Activated naive CD4-positive, alpha-beta T cell treated with anti-CD3 and anti-CD28 coated beads, Interleukin-2, amount 50 U/mL, for 16 hours (primary cell): ENCODE measurements around the gene CADPS2.
"Not testable (repeated sequence)": the region's sequence is repeated elsewhere in the genome, so short reads cannot be mapped to it uniquely, and the experiment has no call there.

ENCODE experiments used
- DNase-seq: peaks from one replicate; pipeline ENCODE4 v3.0.0-alpha.2; 2020

CADPS2 gene

DNA sequence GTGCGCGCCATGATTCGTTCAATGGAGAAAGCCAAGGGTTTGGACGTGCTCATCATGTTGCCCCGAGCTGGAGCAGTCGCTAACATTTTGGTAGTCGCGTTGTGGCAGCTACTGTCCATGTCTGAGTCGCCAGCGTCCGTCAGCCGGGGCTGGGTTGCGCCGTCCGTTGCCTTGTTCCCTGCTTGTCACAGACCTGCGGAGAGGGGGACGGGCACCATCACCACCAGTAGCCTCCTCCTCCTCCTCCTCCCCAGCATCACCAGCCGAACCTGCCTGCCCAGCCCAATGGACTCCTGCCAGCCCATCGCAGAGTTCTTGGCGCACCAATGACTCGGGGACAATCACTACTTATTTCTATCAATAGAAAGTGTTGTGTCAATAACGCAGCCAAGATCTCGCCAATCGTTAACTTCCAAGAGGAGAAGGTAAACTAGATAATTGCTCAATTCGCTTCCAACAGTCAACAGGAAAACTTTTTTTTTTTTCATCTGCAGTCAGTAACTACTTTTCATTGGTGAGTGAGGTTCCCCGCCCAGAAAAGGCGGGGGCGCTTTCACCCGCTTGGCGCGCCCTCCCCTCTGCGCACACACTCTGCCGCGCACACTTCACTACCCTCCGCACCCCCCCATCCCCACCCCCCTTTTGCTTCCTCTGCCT lies 581.8 kb downstream of the CADPS2 start, which contains the start of gene FEZF1:
FEZF1 (minus strand) TSS at position 432 of the 657 bp plus-strand sequence; CDS start at position 119, 313 bp downstream.
- no peak for DNase-seq

DNA sequence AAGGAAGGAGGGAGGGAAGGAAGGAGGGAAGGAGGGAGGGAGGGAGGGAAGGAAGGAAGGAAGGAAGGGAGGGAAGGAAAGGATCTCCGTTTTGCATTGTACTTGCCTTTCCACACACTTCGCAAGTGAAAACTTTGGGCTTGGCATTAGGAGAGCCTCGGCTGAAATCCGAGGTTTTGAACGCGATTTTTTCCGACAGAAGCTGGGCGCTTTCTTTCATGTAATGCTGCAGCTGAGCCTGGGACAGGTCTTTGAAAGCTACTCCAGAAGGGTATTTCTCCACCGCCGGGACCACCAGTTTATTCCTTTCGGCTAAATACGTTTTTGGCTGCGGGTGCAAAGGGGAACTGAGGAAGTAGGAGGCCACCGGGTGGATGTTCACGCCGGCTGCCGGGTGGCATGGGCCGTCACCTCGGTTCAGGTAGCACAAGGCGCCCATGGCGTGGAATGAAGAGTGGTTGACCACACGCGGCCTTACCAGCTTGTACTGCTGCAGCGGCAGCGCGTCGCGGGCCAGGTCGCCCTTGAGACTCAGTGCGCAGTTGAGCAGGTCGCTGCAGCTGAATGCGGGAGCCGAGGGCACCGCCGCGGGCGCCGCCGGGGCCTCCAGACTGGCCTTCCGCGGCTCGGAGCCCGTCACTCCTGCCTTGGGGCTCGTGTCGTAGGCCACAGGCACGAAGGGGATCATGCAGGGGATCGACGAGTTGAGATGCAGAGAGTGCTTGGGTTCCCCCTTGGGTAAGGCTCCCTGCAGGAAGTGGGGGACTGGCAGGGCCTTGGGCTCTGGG lies 582.5 kb downstream of the CADPS2 start:
- DNase-seq: no peak

DNA sequence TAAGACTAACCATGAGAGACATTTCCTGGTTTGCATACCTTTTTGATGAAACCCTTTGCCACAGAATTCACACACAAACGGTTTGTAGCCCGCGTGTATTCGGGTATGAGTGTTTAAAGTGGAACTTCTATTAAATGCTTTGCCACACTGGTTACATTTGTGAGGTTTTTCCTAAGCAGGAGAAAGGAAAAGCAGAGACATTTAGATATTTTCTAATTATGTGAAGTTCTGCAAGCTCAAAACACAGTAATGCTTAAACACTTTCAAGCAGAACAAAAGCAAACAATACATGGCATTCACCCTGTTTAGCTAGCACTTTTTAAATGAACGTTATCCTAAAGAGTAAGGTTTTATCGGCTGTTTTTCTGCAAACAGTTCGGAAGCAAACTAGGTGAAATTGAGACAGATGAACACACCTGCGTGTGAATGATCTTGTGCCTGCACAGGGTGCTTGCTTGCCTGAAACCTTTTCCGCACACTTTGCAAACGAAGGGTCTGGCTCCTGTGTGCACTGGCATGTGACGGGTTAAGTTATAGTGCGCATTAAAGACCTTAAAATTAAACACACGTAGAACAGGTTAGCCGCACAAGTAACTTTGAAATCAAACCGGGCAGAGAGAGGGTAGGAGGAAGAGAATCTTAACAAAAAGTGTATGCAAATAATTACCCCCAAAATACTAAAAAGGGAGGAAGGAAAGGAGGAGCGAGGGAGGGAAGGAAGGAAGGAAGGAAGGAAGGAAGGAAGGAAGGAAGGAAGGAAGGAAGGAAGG lies 583.3 kb downstream of the CADPS2 start:
- DNase-seq: no peak

DNA sequence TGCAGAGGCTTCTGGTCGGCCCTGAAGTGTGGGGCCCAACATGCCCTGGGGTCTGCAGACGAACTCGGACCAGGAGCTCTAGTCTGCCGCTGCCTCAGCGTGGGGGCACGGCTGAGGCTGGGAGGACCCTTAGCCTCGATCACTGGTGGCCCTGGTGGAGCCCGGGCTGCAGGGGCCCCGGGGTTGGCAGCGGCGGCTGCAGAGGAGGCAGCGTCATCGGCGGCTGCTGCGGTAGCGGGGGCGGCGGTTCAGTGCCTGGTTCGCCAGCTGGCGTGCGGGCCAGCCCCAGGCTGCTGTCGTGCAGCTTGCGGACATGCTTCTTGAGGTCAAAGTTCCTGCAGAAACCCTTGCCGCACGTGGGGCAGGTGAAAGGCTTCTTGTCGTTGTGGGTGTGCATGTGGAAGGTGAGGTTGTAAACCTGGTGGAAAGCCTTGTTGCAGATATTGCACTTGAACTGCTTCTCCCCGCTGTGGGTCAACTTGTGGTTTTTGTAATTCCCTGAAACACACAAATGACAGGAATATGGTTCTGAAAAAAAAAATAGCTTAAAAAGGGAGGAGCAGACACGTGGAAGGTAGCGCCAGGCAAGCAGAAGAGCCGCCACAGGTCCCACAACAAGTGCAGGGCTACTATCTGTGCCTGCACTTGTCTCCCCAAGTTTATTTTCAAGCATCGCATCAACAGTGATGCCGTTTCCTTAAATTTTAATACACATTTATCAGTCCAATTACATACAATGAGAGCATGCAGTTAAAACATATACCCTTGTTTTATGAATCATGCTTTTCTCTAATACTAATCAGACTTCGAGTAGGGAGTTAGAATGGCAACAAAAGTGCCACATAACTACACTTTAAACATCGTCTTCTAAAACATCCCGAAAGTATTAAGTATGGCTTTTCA lies 584.2 kb downstream of the CADPS2 start:
- no peak for DNase-seq

DNA sequence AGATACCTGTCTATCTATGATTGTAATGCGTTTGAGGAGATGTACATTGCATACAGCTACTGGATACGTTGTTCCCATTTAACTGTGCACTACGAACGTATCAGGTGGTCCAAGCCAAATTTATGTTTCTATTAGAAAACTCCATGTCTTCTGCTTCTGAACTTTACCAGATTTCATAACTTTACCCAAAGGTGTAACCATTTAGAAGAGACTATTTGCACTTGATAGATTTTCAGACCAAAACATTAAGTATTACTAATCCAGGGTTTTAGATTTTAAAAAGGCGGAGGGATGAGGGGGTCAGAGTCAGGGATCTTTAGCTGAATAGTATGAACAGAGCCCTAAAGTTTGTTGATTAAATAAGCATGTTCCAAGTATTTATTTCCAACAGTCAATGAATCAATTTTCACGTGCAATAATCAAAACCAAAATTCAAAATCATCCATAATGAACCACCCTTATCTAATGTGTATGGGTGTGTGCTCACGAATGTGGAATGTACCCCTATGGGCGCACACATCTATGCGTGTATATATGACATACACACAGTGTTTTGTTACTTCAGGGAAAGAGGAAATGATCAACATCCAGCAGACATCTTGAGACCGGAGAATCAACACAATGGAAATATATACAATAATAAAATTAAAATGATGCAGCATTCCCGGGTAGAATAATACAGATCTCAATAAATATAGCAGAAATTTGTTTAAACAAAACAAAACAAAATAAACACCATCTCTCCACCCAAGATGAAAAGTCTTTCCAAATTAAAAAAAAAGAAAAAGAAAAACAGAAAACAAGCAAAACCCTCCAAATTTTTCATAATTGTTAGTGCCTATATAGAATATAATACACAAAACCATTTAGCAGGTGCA lies 585.1 kb downstream of the CADPS2 start:
- DNase-seq: no peak

DNA sequence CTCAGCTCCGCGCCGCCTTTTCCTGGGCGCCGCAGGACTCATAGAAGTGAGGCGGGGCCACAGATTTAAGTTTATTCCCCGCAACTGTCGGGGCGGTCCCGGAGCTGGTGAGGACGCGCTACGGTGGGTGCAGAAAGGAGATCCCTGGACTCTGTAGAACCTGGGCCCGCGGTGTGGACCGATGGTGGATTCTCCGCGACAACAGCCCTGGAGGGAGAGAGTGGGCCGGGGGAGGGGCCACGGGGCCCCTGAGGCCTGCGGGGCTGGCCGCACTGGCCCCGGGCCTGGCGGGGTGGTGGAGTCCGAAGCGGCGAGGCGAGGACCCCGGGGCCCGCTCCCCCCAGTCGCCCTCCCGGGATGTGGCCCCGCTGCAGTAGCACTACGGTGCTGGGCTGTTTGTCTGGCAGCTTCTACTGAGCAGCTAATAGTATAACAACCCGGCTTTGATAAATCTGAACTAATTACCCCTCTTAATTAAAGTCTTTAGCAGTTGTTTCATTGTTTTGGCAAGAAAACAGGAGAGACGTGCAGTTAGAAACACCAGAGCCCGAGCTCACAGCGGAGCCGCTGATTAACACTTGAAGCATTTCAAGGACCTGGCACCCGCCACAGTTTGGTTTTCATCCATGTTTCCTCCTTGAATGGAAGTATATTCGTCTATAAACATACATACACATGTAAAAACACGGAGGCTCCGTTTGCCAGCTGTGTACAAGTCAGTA lies 585.9 kb downstream of the CADPS2 start:
- no peak for DNase-seq

DNA sequence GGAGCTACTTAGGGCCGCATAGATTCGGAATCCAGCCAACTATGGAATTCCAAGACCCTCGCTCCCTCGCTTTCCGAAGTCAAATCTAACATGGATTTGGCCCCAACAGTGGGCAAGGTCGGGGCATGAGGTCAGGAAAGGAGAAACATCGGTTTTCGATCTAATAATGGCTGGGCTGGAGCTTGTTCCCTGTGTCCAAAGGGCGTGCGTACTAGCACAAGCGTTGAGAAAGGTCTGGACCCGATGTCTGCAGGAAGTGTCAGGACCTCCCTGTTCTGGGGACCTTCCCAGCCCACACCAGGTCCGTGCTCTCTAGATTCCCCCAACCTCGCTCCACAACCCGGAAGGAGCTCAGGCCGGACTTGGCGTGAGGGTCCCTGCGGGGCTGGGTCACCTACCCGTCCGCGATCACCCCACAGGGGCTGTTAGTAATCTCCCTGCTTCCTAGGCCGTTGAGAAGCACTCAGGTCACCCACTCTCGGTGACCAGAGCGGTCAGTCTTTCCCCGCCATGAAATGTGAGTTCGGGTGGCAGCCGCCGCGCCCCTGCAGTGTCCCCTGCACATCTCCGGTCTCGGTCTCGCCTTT lies 586.5 kb downstream of the CADPS2 start:
- DNase-seq: no peak

DNA sequence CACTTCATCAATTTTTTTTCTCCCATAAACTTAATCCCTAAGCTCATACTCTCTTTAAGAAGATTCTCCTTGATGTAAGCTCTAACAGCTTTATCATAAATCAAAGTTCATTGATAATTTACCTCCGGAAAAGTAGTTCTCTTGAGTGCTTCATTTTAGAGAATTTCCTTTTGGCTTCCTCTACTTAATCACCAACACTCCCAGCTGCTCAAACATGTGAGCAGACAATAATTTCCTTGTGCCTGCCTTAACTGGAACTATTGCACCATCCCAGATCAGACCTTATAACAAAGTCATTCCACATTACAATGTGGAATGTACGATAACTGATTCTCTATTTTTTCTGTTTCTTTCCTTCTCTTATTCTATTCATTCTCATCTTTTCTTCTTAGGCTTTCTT lies 587.6 kb downstream of the CADPS2 start:
- DNase-seq: no peak

DNA sequence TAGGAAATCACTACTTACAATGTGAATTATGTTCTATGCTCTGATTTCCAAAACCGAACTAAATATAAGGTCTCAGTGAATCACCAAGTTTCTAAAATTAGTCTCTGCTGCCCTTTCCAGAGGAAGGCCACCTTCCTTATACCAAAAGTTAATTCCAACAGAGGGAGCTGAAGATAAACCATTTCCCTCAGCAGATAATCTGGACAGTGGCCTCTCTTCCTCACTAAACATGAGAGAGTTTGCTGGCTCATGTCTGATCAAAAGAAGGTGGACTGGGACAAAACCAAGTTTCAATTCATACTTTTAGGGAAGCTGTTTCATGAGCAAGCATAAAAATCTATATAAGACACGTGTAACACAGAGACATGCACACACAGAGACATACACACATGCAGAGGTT lies 588.1 kb downstream of the CADPS2 start:
- no peak for DNase-seq

DNA sequence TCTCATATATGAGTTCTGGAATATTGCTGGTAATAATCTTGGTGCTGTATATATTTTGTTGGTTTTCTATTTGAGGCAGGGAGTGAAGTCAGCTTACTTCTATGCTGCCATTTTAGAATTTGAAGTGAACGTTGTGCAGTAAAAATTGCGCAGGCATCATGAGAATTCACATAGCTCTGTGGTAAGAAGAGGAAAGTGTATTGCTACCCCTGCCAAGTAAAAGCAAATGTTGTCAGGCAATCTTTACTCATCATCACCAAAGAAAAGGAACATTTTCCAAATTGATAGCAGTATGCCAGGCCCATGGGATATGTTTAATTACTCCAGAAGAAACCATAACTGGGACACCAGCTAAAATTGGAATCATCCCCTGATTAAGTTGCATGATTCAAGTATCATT lies 595.1 kb downstream of the CADPS2 start:
- DNase-seq: no peak

DNA sequence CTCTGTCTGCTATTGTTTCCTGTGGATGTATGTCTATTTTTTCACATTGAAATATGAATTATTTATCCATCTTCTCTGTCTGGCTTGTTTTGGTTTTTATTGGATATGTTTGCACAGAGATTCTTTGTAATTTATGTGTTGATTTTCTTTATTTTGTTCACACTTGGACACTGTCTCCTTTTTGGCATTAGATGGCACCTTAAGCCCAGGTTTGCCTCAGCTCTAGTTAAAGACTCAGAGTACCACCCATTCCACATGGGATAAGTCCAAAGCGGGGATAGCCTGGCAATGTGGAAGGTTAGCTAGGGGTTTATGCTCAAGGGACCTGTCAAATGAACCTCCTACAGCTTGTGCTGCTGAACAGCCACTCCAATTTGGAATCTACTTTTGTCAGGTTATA lies 595.8 kb downstream of the CADPS2 start:
- DNase-seq: no peak

DNA sequence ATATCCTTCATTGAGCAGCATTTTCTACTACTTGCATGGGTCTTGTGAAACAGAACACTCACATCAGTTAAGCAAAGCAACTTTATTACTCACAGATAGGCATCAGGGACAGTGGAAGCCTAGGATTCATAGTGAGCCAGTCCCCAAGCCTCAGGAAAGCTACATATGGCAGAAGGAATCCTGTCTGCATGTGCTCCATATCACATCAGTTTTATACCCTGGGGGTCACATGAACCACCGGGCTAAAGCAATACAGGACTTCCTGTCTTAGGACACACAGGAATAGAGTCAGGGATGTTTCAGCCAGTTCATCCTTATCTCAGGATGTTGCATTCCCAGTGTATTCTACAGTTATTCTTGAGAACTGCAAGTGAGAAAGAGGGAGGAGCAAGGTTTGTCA lies 596.8 kb downstream of the CADPS2 start:
- DNase-seq: no peak

DNA sequence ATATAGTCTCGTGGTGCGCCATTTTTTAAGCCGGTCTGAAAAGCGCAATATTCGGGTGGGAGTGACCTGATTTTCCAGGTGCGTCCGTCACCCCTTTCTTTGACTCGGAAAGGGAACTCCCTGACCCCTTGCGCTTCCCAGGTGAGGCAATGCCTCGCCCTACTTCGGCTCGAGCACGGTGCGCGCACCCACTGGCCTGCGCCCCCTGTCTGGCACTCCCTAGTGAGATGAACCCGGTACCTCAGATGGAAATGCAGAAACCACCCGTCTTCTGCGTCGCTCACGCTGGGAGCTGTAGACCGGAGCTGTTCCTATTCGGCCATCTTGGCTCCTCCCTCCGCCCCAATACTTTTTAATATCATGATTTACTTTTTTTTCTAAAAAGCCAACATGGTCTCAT lies 601.7 kb downstream of the CADPS2 start:
- not testable (repeated sequence) for DNase-seq

DNA sequence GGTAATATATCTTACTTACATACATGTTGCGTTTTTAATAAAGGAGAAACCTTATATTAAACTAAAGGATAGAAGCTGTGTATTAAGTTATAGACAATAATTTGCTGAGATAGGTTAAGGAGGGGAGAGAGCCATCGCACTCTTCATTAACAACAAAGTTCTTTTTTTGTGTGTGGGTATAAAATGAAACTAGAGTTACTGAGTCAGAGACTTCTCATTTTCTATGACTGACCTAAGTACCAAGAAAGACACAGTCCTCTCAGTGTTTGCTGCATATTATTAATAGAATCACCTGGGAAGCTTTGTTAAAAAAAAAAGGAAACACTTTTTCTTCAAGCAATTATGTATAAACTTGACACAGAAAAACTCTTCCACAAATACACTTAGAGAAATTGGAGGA lies 613.1 kb downstream of the CADPS2 start:
- no peak for DNase-seq

DNA sequence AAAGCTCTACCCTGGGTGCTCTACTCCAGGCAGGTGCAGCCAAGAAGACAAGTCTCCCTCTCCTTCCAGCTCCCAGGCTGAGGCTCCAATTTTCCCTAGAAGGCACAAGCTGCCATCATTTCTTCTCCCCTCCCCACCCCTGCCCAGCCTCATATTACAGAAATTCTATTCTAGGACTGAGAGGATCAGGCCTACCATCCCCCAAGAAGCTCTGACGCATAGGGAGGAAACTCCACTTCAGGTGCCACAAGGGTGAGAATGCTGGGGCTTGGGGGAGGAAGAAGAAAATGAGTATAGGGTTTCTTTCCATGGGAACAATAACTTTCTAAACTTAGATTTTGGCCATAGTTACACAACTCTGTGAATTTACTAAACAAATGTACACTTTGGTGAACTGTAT lies 617.0 kb downstream of the CADPS2 start:
- DNase-seq: no peak
